ENCODE measurements around the gene CDH24. TPM values are rescaled to one million over a fixed set of nuclear protein-coding genes. Genes with fewer than 3 reads are reported as not detected.

Gene CDH24
- total and polyA plus RNA-seq, 8 donors: 6.1 to 14.8 (median 11.3) TPM

GRCh38 chr14:23067847-23068788, 10.8 kb upstream of the CDH24 start:
- H3K4me1 ChIP-seq: peaks cover 12 to 48% of the 10 kb centered on the region in 2 donors
- no peaks in the 10 kb centered on the region for H3K9me3 ChIP-seq
- DNase-seq (no peak), ATAC-seq (no peak)
- intact Hi-C loops (cut with DNase I): loop anchor here in 1 of 2 donors (5.0 kb wide), 1 partner anchor 39 kb away; no protein-coding TSS in a partner anchor
- H3K27ac ChIP-seq: no peak overlapping the region
- no peaks in the 10 kb centered on the region for H3K27me3 ChIP-seq
- no peak for TF ChIP-seq CTCF (IDR thresholded peaks at IDR 0.05)
- H3K36me3 ChIP-seq: peaks cover 5 to 74% of the 10 kb centered on the region in 2 donors
- no peak overlapping the region for H3K4me3 ChIP-seq

- peaks cover 5 to 74% of the 10 kb centered on the region in 2 donors for H3K36me3 ChIP-seq
- no peaks in the 10 kb centered on the region for H3K27me3 ChIP-seq
- intact Hi-C loops (cut with DNase I): loop anchor here in 1 of 2 donors (5.0 kb wide), 1 partner anchor 40 kb away; no protein-coding TSS in a partner anchor
- ATAC-seq: no peak
- peaks cover 6 to 48% of the 10 kb centered on the region in 2 donors for H3K4me1 ChIP-seq
- H3K4me3 ChIP-seq: no peak overlapping the region
- no peaks in the 10 kb centered on the region for H3K9me3 ChIP-seq
- DNase-seq: no peak
- no peak overlapping the region for H3K27ac ChIP-seq
- no peak for TF ChIP-seq CTCF (IDR thresholded peaks at IDR 0.05)
Observed at GRCh38 chr14:23066855-23067744, 9.8 kb upstream of the CDH24 start.

GRCh38 chr14:23066368-23066767, 9.0 kb upstream of the CDH24 start:
- H3K36me3 ChIP-seq: peaks cover 5 to 80% of the 10 kb centered on the region in 2 donors
- H3K4me3 ChIP-seq: no peak overlapping the region
- ATAC-seq: no peak
- peaks cover 0 to 44% of the 10 kb centered on the region in 2 donors for H3K4me1 ChIP-seq
- DNase-seq: no peak
- H3K27ac ChIP-seq: no peak overlapping the region
- no peaks in the 10 kb centered on the region for H3K27me3 ChIP-seq
- intact Hi-C loops (cut with DNase I): loop anchor here in 1 of 2 donors (5.0 kb wide), 1 partner anchor 41 kb away; no protein-coding TSS in a partner anchor
- H3K9me3 ChIP-seq: no peaks in the 10 kb centered on the region
- TF ChIP-seq CTCF (IDR thresholded peaks at IDR 0.05): no peak

- no peak for TF ChIP-seq CTCF (IDR thresholded peaks at IDR 0.05)
- no peak for DNase-seq
- no peak overlapping the region for H3K4me3 ChIP-seq
- ATAC-seq: no peak
- no peaks in the 10 kb centered on the region for H3K27me3 ChIP-seq
- peaks cover 5 to 100% of the 10 kb centered on the region in 2 donors for H3K36me3 ChIP-seq
- no peaks in the 10 kb centered on the region for H3K9me3 ChIP-seq
- intact Hi-C loops (cut with DNase I): no loop called here
- no peak overlapping the region for H3K27ac ChIP-seq
- peaks cover 0 to 18% of the 10 kb centered on the region in 2 donors for H3K4me1 ChIP-seq
Observed at GRCh38 chr14:23063601-23064000, 6.3 kb upstream of the CDH24 start.
